Measurements from ENCODE around the gene MEGF10.
A peak's percentile ranks its signal among the peaks of the same experiment; 100 is the strongest.
"Not testable (repeated sequence)": the region's sequence is repeated elsewhere in the genome, so short reads cannot be mapped to it uniquely, and the experiment has no call there.

Gene MEGF10

GRCh38 chr5:127290019-127290945, at the start of gene MEGF10:
MEGF10 (plus strand) TSS chr5:127290796; CDS start chr5:127331309, 40,513 bp downstream.
- Histone ChIP-seq H3K4me3 (ENCODE audit: low read length) (peak within 1 kb of the TSS; percentile 81), H3K36me3 (ENCODE audit: insufficient read depth, low read length) (no peaks in the 10 kb centered on the region), H3K9me3 (ENCODE audit: low read length) (no peaks in the 10 kb centered on the region), H2AFZ (ENCODE audit: low read depth, low read length) (peak within 1 kb of the TSS; percentile 93), H3K4me1 (ENCODE audit: insufficient read depth, low read length) (peaks cover 20% of the 10 kb centered on the region), H3K27me3 (ENCODE audit: insufficient read depth, low read length) (no peaks in the 10 kb centered on the region)

GRCh38 chr5:127243011-127243410, 47.6 kb upstream of the MEGF10 start:
- H3K27me3 ChIP-seq (ENCODE audit: insufficient read depth, low read length): no peaks in the 10 kb centered on the region
- no peak overlapping the region for H3K4me3 ChIP-seq (ENCODE audit: low read length)
- no peaks in the 10 kb centered on the region for H3K36me3 ChIP-seq (ENCODE audit: insufficient read depth, low read length)
- H2AFZ ChIP-seq (ENCODE audit: low read depth, low read length): no peak overlapping the region
- H3K9me3 ChIP-seq (ENCODE audit: low read length): no peaks in the 10 kb centered on the region
- H3K4me1 ChIP-seq (ENCODE audit: insufficient read depth, low read length): no peaks in the 10 kb centered on the region

- no peak overlapping the region for H2AFZ ChIP-seq (ENCODE audit: low read depth, low read length)
- no peaks in the 10 kb centered on the region for H3K27me3 ChIP-seq (ENCODE audit: insufficient read depth, low read length)
- H3K4me1 ChIP-seq (ENCODE audit: insufficient read depth, low read length): no peaks in the 10 kb centered on the region
- H3K9me3 ChIP-seq (ENCODE audit: low read length): peaks cover 4% of the 10 kb centered on the region
- no peaks in the 10 kb centered on the region for H3K36me3 ChIP-seq (ENCODE audit: insufficient read depth, low read length)
- no peak overlapping the region for H3K4me3 ChIP-seq (ENCODE audit: low read length)
Observed at GRCh38 chr5:127254729-127255284, 35.8 kb upstream of the MEGF10 start.

- Histone ChIP-seq H3K27me3 (ENCODE audit: insufficient read depth, low read length) (no peaks in the 10 kb centered on the region), H3K4me1 (ENCODE audit: insufficient read depth, low read length) (no peaks in the 10 kb centered on the region), H3K4me3 (ENCODE audit: low read length) (no peak overlapping the region), H3K9me3 (ENCODE audit: low read length) (peaks cover 4% of the 10 kb centered on the region), H3K36me3 (ENCODE audit: insufficient read depth, low read length) (no peaks in the 10 kb centered on the region), H2AFZ (ENCODE audit: low read depth, low read length) (no peak overlapping the region)
Observed at GRCh38 chr5:127256886-127257597, 33.6 kb upstream of the MEGF10 start.

GRCh38 chr5:127260686-127261085, 29.9 kb upstream of the MEGF10 start:
- no peak overlapping the region for H2AFZ ChIP-seq (ENCODE audit: low read depth, low read length)
- no peak overlapping the region for H3K4me3 ChIP-seq (ENCODE audit: low read length)
- H3K36me3 ChIP-seq (ENCODE audit: insufficient read depth, low read length): no peaks in the 10 kb centered on the region
- H3K27me3 ChIP-seq (ENCODE audit: insufficient read depth, low read length): no peaks in the 10 kb centered on the region
- H3K4me1 ChIP-seq (ENCODE audit: insufficient read depth, low read length): no peaks in the 10 kb centered on the region
- peaks cover 2% of the 10 kb centered on the region for H3K9me3 ChIP-seq (ENCODE audit: low read length)

- not testable (repeated sequence) for H2AFZ ChIP-seq (ENCODE audit: low read depth, low read length); H3K9me3 ChIP-seq (ENCODE audit: low read length); H3K4me3 ChIP-seq (ENCODE audit: low read length); H3K27me3 ChIP-seq (ENCODE audit: insufficient read depth, low read length); H3K4me1 ChIP-seq (ENCODE audit: insufficient read depth, low read length); H3K36me3 ChIP-seq (ENCODE audit: insufficient read depth, low read length)
Observed at GRCh38 chr5:127265473-127265872, 25.1 kb upstream of the MEGF10 start.

GRCh38 chr5:127268342-127268741, 22.3 kb upstream of the MEGF10 start:
- not testable (repeated sequence) for H3K4me1 ChIP-seq (ENCODE audit: insufficient read depth, low read length); H3K27me3 ChIP-seq (ENCODE audit: insufficient read depth, low read length); H3K36me3 ChIP-seq (ENCODE audit: insufficient read depth, low read length); H3K9me3 ChIP-seq (ENCODE audit: low read length); H3K4me3 ChIP-seq (ENCODE audit: low read length); H2AFZ ChIP-seq (ENCODE audit: low read depth, low read length)

DNA sequence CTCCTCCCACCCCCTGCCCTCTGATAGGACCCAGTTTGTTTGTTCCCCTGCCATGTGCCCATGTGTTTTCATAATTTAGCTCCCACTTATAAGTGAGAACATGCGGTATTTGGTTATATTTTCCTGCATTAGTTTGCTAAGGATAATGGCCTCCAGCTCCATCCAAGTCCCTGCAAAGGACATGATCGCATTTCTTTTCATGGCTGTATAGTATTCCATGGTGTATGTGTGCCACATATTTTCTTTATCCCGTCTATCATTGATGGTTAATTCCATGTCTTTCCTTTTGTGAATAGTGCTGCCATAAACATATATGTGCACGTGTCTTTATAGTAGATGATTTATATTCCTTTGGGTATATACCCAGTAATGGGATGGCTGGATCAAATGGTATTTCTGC, 19.9 kb upstream of the MEGF10 start:
- H3K4me3 ChIP-seq (ENCODE audit: low read length); H2AFZ ChIP-seq (ENCODE audit: low read depth, low read length); H3K27me3 ChIP-seq (ENCODE audit: insufficient read depth, low read length); H3K4me1 ChIP-seq (ENCODE audit: insufficient read depth, low read length); H3K9me3 ChIP-seq (ENCODE audit: low read length); H3K36me3 ChIP-seq (ENCODE audit: insufficient read depth, low read length): not testable (repeated sequence)

- Histone ChIP-seq H3K4me1 (ENCODE audit: insufficient read depth, low read length) (peaks cover 5% of the 10 kb centered on the region), H3K9me3 (ENCODE audit: low read length) (no peaks in the 10 kb centered on the region), H2AFZ (ENCODE audit: low read depth, low read length) (no peak overlapping the region), H3K27me3 (ENCODE audit: insufficient read depth, low read length) (no peaks in the 10 kb centered on the region), H3K36me3 (ENCODE audit: insufficient read depth, low read length) (no peaks in the 10 kb centered on the region), H3K4me3 (ENCODE audit: low read length) (no peak overlapping the region)
Observed at GRCh38 chr5:127275641-127276193, 14.9 kb upstream of the MEGF10 start.

DNA sequence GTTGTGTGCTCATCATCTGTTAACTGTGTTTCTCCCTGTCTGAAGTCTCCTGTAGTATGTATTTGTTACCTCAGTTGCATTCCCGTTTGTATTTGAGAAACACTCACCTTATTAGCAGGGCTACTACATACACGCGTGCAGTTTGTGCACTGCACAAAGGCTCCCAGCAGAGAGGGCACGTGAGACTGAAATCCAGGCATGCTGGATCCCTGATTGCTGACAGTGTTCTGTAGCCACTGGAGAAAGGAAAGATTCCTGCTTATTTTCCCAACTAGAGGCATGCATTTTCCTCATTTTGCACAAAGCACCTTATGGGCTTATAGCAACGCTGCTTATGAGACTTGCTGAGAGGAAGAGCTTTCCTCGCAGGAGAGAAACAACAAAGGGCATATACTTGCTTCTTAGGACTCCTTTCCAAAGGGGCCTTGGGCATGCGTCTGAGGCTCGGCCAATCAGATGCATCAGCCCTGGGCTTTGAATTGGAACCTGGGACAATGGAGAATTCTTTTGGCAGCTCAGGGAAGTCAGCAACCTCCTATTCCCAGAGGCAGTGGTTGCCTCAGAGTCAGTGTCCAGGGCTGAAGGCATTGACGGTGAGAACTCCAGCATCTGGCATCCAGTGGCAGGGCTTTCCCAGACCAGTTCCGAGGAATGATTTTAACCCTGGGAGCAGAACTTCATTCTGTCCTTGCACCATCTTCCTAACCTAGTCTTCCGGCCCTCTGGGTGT, 9.9 kb upstream of the MEGF10 start:
- Histone ChIP-seq H3K9me3 (ENCODE audit: low read length) (no peaks in the 10 kb centered on the region), H2AFZ (ENCODE audit: low read depth, low read length) (peak overlapping the region; percentile 1), H3K27me3 (ENCODE audit: insufficient read depth, low read length) (no peaks in the 10 kb centered on the region), H3K4me1 (ENCODE audit: insufficient read depth, low read length) (peaks cover 9% of the 10 kb centered on the region), H3K36me3 (ENCODE audit: insufficient read depth, low read length) (no peaks in the 10 kb centered on the region), H3K4me3 (ENCODE audit: low read length) (no peak overlapping the region)

GRCh38 chr5:127281609-127282008, 9.0 kb upstream of the MEGF10 start:
- no peak overlapping the region for H2AFZ ChIP-seq (ENCODE audit: low read depth, low read length)
- no peaks in the 10 kb centered on the region for H3K27me3 ChIP-seq (ENCODE audit: insufficient read depth, low read length)
- H3K9me3 ChIP-seq (ENCODE audit: low read length): no peaks in the 10 kb centered on the region
- no peak overlapping the region for H3K4me3 ChIP-seq (ENCODE audit: low read length)
- peaks cover 9% of the 10 kb centered on the region for H3K4me1 ChIP-seq (ENCODE audit: insufficient read depth, low read length)
- H3K36me3 ChIP-seq (ENCODE audit: insufficient read depth, low read length): no peaks in the 10 kb centered on the region

- H3K27me3 ChIP-seq (ENCODE audit: insufficient read depth, low read length): no peaks in the 10 kb centered on the region
- no peak overlapping the region for H3K4me3 ChIP-seq (ENCODE audit: low read length)
- H2AFZ ChIP-seq (ENCODE audit: low read depth, low read length): no peak overlapping the region
- H3K36me3 ChIP-seq (ENCODE audit: insufficient read depth, low read length): no peaks in the 10 kb centered on the region
- H3K9me3 ChIP-seq (ENCODE audit: low read length): no peaks in the 10 kb centered on the region
- H3K4me1 ChIP-seq (ENCODE audit: insufficient read depth, low read length): peaks cover 20% of the 10 kb centered on the region
Observed at GRCh38 chr5:127288676-127289075, 1.9 kb upstream of the MEGF10 start.
